ENCODE measurements around the gene RXYLT1. TPM values are rescaled to one million over a fixed set of nuclear protein-coding genes. Genes with fewer than 3 reads are reported as not detected.
"Not testable (repeated sequence)": the region's sequence is repeated elsewhere in the genome, so short reads cannot be mapped to it uniquely, and the experiment has no call there.

RXYLT1 gene
- 12.6 and 18.2 TPM in 2 replicates for polyA plus RNA-seq (2011; rRNA removed)
- 5.7 and 7.4 TPM in 2 replicates for polyA minus RNA-seq (2011; rRNA and poly(A)+ RNA removed)

GRCh38 chr12:63779498-63780481, at the start of gene RXYLT1:
Gene RXYLT1 (plus strand): TSS chr12:63779909. CDS start chr12:63779961, 52 bp downstream.
- DNase-seq (ENCODE audit: low read depth, low spot score): peak; percentile 30
- ChIA-PET CTCF (no interaction called here), POLR2A (no interaction called here)
- Histone ChIP-seq H3K4me3 (ENCODE audit: low read depth, low read length) (peak within 1 kb of the TSS; percentile 82), H3K27me3 (ENCODE audit: control insufficient read depth, insufficient read depth, low read length) (no peaks in the 10 kb centered on the region), H3K9me3 (ENCODE audit: control insufficient read depth, insufficient read depth, low read length) (no peaks in the 10 kb centered on the region), H3K27ac (ENCODE audit: low read depth, low read length) (peak within 1 kb of the TSS; percentile 89)
- no peak for TF ChIP-seq CTCF (IDR thresholded peaks at IDR 0.05; ENCODE audit: low read depth, low read length)

GRCh38 chr12:63732779-63733178, 46.9 kb upstream of the RXYLT1 start:
- H3K27ac ChIP-seq (ENCODE audit: low read depth, low read length); POLR2A ChIA-PET; H3K27me3 ChIP-seq (ENCODE audit: control insufficient read depth, insufficient read depth, low read length); DNase-seq (ENCODE audit: low read depth, low spot score); H3K4me3 ChIP-seq (ENCODE audit: low read depth, low read length); H3K9me3 ChIP-seq (ENCODE audit: control insufficient read depth, insufficient read depth, low read length); CTCF ChIA-PET: not testable (repeated sequence)

GRCh38 chr12:63733585-63733984, 46.1 kb upstream of the RXYLT1 start:
- POLR2A ChIA-PET; H3K27me3 ChIP-seq (ENCODE audit: control insufficient read depth, insufficient read depth, low read length); H3K4me3 ChIP-seq (ENCODE audit: low read depth, low read length); DNase-seq (ENCODE audit: low read depth, low spot score); H3K9me3 ChIP-seq (ENCODE audit: control insufficient read depth, insufficient read depth, low read length); CTCF ChIA-PET; H3K27ac ChIP-seq (ENCODE audit: low read depth, low read length): not testable (repeated sequence)

- DNase-seq (ENCODE audit: low read depth, low spot score); H3K4me3 ChIP-seq (ENCODE audit: low read depth, low read length); H3K27me3 ChIP-seq (ENCODE audit: control insufficient read depth, insufficient read depth, low read length); H3K9me3 ChIP-seq (ENCODE audit: control insufficient read depth, insufficient read depth, low read length); CTCF ChIA-PET; H3K27ac ChIP-seq (ENCODE audit: low read depth, low read length); POLR2A ChIA-PET: not testable (repeated sequence)
These were observed 39.2 kb upstream of the RXYLT1 start for GRCh38 chr12:63740551-63740950.

- H3K27me3 ChIP-seq (ENCODE audit: control insufficient read depth, insufficient read depth, low read length); DNase-seq (ENCODE audit: low read depth, low spot score); CTCF ChIA-PET: not testable (repeated sequence)
These were observed 38.3 kb upstream of the RXYLT1 start for GRCh38 chr12:63741431-63741830.

GRCh38 chr12:63744110-63744509, 35.6 kb upstream of the RXYLT1 start:
- CTCF ChIA-PET; H3K4me3 ChIP-seq (ENCODE audit: low read depth, low read length); DNase-seq (ENCODE audit: low read depth, low spot score); POLR2A ChIA-PET; H3K9me3 ChIP-seq (ENCODE audit: control insufficient read depth, insufficient read depth, low read length); H3K27me3 ChIP-seq (ENCODE audit: control insufficient read depth, insufficient read depth, low read length); H3K27ac ChIP-seq (ENCODE audit: low read depth, low read length): not testable (repeated sequence)

More at GRCh38 chr12:63741431-63741830, 38.3 kb upstream of the RXYLT1 start:
- H3K4me3 ChIP-seq (ENCODE audit: low read depth, low read length); H3K9me3 ChIP-seq (ENCODE audit: control insufficient read depth, insufficient read depth, low read length); H3K27ac ChIP-seq (ENCODE audit: low read depth, low read length); POLR2A ChIA-PET: not testable (repeated sequence)

GRCh38 chr12:63746470-63746869, 33.2 kb upstream of the RXYLT1 start:
- POLR2A ChIA-PET; H3K27ac ChIP-seq (ENCODE audit: low read depth, low read length); DNase-seq (ENCODE audit: low read depth, low spot score); CTCF ChIA-PET; H3K9me3 ChIP-seq (ENCODE audit: control insufficient read depth, insufficient read depth, low read length); H3K27me3 ChIP-seq (ENCODE audit: control insufficient read depth, insufficient read depth, low read length); H3K4me3 ChIP-seq (ENCODE audit: low read depth, low read length): not testable (repeated sequence)

- POLR2A ChIA-PET; H3K27ac ChIP-seq (ENCODE audit: low read depth, low read length); H3K27me3 ChIP-seq (ENCODE audit: control insufficient read depth, insufficient read depth, low read length); H3K9me3 ChIP-seq (ENCODE audit: control insufficient read depth, insufficient read depth, low read length); DNase-seq (ENCODE audit: low read depth, low spot score); H3K4me3 ChIP-seq (ENCODE audit: low read depth, low read length): not testable (repeated sequence)
- CTCF ChIA-PET: interaction anchor here (0.7 kb wide), 1 partner anchor 267 kb away, joined by 3 read pairs; no protein-coding TSS in a partner anchor
These were observed 32.6 kb upstream of the RXYLT1 start for GRCh38 chr12:63747136-63747535.
